ENCODE data around the gene FAM217B.
"Not testable (repeated sequence)": the region's sequence is repeated elsewhere in the genome, so short reads cannot be mapped to it uniquely, and the experiment has no call there.

Gene FAM217B

GRCh38 chr20:59938696-59939051 is 1.5 kb upstream of the FAM217B start:
- in situ Hi-C loops (cut with MboI; ENCODE audit: low sequenced_read_pairs), result no loop called here

GRCh38 chr20:59939052-59939878 is 924 bp upstream of the FAM217B start:
- in situ Hi-C loops (cut with MboI; ENCODE audit: low sequenced_read_pairs), result no loop called here

GRCh38 chr20:59939879-59940128 is 385 bp upstream of the FAM217B start:
- in situ Hi-C loops (cut with MboI; ENCODE audit: low sequenced_read_pairs), result no loop called here

GRCh38 chr20:59940956-59941294 is 736 bp downstream of the FAM217B start:
- in situ Hi-C loops (cut with MboI; ENCODE audit: low sequenced_read_pairs), result no loop called here

- in situ Hi-C loops (cut with MboI; ENCODE audit: low sequenced_read_pairs), result no loop called here
These were observed 2.1 kb downstream of the FAM217B start for GRCh38 chr20:59942245-59942644.

- in situ Hi-C loops (cut with MboI; ENCODE audit: low sequenced_read_pairs), result no loop called here
These were observed 4.5 kb downstream of the FAM217B start for GRCh38 chr20:59944726-59945125.

- in situ Hi-C loops (cut with MboI; ENCODE audit: low sequenced_read_pairs), result no loop called here
These were observed 5.0 kb downstream of the FAM217B start for GRCh38 chr20:59945175-59945574.

- in situ Hi-C loops (cut with MboI; ENCODE audit: low sequenced_read_pairs), result no loop called here
These were observed 5.5 kb downstream of the FAM217B start for GRCh38 chr20:59945731-59946130.

GRCh38 chr20:59947376-59947775 is 7.2 kb downstream of the FAM217B start:
- in situ Hi-C loops (cut with MboI; ENCODE audit: low sequenced_read_pairs), result no loop called here

- in situ Hi-C loops (cut with MboI; ENCODE audit: low sequenced_read_pairs), result no loop called here
These were observed 8.0 kb downstream of the FAM217B start for GRCh38 chr20:59948212-59948611.

GRCh38 chr20:59948828-59949720 is 8.9 kb downstream of the FAM217B start:
- in situ Hi-C loops (cut with MboI; ENCODE audit: low sequenced_read_pairs), result no loop called here

GRCh38 chr20:59949911-59950310 is 9.7 kb downstream of the FAM217B start:
- in situ Hi-C loops (cut with MboI; ENCODE audit: low sequenced_read_pairs), result no loop called here

- in situ Hi-C loops (cut with MboI; ENCODE audit: low sequenced_read_pairs), result no loop called here
These were observed 14.5 kb downstream of the FAM217B start for GRCh38 chr20:59954718-59955117.

- in situ Hi-C loops (cut with MboI; ENCODE audit: low sequenced_read_pairs), result no loop called here
These were observed 15.1 kb downstream of the FAM217B start for GRCh38 chr20:59955131-59955796.

- in situ Hi-C loops (cut with MboI; ENCODE audit: low sequenced_read_pairs), result not testable (repeated sequence)
These were observed 17.4 kb downstream of the FAM217B start for GRCh38 chr20:59957568-59957967.

- in situ Hi-C loops (cut with MboI; ENCODE audit: low sequenced_read_pairs), result no loop called here
These were observed 17.9 kb downstream of the FAM217B start, which contains the start of gene CDH26 for GRCh38 chr20:59958123-59958522. CDH26 (plus strand) TSS chr20:59958423; CDS start chr20:59958727, 304 bp downstream.

- in situ Hi-C loops (cut with MboI; ENCODE audit: low sequenced_read_pairs), result no loop called here
These were observed 18.4 kb downstream of the FAM217B start for GRCh38 chr20:59958626-59959025.

GRCh38 chr20:59961423-59961822 is 21.2 kb downstream of the FAM217B start:
- in situ Hi-C loops (cut with MboI; ENCODE audit: low sequenced_read_pairs), result no loop called here

GRCh38 chr20:59962155-59962554 is 22.0 kb downstream of the FAM217B start:
- in situ Hi-C loops (cut with MboI; ENCODE audit: low sequenced_read_pairs), result no loop called here

- in situ Hi-C loops (cut with MboI; ENCODE audit: low sequenced_read_pairs), result no loop called here
These were observed 26.2 kb downstream of the FAM217B start for GRCh38 chr20:59966428-59966827.

GRCh38 chr20:59971428-59971827 is 31.2 kb downstream of the FAM217B start:
- in situ Hi-C loops (cut with MboI; ENCODE audit: low sequenced_read_pairs), result no loop called here
